Activated CD4-positive, alpha-beta T cell treated with anti-CD3 and anti-CD28 coated beads, Interleukin-2, amount 50 U/mL, for 48 hours (primary cell): ENCODE results near the gene CACNG8.

Experiments used
- DNase-seq, 2 experiments: peaks; one replicate each; pipeline ENCODE4 v3.0.0-alpha.2; 2020

The CACNG8 gene

GRCh38 chr19:53965091-53965490 is 2.4 kb downstream of the CACNG8 start:
- DNase-seq, result no peak

GRCh38 chr19:53966931-53967330 is 4.2 kb downstream of the CACNG8 start:
- no peak for DNase-seq

GRCh38 chr19:53969366-53969765 is 6.6 kb downstream of the CACNG8 start:
- DNase-seq, result no peak

DNA sequence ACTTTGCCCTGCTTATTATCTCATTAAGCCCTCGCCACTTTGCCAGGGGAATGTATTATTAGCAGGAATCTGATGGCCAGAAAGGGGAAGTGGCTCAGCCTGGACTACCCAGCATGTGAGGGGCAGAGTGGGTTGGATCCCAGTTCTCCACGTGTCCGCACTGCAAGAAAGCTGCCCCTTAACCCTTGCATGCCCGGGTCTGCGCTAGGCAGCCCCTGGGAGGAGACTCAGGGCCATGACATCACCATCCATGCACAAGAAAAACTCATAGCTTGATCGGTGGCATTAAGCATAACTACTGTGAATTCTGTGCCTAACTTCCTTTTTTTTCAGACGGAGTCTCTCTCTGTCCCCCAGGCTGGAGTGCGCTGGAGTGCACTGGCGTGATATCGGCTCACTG is 8.9 kb downstream of the CACNG8 start:
- no peak for DNase-seq

DNA sequence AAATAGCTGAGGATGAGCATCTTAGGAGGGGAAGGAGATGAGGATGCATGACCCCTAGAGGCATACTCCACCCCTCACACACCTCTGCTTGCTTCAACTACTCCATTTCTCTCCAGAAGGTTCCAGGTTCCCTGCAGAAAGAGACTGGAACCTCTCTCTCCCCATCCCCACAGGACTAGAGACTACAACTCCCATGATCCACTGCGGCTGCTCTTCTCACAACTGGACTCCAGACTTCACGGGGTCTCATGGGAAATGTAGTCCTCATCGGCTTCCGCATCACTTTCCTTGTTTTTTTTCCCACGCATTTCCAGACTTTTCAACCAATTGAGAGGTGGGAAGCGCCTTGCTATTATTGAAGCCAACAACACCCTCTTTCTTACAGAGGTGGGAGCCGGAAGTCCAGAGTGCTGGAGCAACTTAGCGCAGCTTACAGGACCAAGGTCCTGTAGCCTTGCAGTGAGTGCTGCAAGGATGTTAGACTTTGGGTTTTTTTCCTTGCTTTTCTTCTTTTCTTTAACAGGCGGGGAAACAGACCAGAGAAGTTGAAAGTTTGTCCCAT is 14.8 kb downstream of the CACNG8 start:
- DNase-seq, result peak; percentile 53 to 64

DNA sequence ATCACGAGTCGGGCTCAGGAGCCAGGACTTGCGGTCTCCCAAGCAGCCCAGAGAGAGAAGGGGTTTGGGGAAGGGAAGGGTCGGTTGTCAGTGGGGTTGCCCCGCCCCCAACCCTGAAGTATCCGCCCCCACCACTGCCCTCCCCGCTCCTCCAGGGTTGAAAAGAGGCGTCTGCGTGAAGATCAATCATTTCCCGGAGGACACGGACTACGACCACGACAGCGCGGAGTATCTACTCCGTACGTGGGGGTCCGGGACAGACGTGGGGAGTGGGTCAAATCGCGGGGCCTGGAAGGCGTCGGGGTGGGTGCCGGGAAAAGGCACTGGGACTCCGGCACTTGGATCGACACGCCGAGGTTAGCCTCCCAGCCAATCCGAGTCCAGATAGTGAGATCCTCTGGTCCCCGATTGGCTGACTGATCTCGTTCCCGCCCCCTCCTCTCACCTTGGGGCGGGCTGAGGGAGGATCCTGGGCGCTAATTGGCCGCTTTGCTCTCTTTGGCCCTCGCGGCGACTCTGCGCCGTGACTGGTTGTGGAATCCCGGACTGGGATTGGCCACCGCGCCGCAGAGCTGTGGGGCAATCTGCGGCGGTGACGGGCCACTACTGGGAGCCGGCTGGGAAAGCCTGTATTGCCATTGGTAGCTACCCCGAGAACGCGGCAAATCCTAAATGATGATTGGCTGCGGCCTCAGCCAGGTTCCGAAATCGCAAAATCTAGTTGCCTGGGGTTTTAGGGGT is 15.4 kb downstream of the CACNG8 start:
- DNase-seq, result peak in 1 of 2 experiments; percentile 26

GRCh38 chr19:53978975-53979801 is 16.5 kb downstream of the CACNG8 start:
- no peak for DNase-seq

- DNase-seq, result no peak
These were observed 18.0 kb downstream of the CACNG8 start for GRCh38 chr19:53980539-53981375.

DNA sequence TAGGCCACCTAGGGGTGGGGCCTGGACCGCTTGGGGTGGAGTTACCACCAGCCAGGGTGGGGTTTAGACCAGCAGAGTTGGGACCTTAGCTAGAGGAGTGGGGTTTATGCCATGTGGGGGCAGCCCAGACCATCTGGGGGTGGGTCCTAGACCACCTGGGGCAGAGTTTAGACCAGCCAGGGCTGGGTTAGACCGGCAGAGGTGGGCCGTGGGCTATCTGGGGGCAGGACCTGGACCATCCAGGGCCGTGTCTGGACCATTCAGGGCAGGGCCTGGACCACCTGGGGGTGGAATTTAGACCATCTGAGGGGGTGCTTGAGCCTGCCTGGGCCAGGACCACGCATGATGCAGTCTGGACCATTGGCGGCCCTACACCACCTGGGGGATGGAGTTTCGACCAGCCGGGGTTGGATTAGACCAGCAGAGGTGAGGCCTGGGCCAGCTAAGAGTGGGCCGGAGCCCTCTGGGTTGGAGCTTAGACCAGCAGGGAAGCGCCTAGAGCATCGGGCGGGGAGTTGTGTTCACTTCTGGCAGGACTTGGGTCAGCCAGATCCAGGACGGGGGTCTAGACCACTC is 18.7 kb downstream of the CACNG8 start:
- no peak for DNase-seq

- DNase-seq, result no peak
These were observed 19.3 kb downstream of the CACNG8 start for GRCh38 chr19:53982001-53982451.

DNA sequence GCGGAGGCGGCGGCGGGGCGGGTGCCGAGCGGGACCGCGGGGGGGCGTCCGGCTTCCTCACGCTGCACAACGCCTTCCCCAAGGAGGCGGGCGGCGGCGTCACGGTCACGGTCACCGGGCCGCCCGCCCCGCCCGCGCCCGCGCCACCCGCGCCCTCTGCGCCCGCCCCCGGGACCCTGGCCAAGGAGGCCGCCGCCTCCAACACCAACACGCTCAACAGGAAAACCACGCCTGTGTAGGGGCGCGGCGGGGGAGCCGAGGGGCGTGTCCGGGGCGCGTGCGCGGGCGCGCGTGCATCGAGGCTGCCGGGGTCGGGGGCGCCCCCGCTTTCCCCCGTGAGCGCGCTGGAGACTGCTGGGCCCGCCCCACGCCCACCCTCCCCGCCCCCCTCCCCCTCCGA is 19.9 kb downstream of the CACNG8 start:
- no peak for DNase-seq

- no peak for DNase-seq
These were observed 20.9 kb downstream of the CACNG8 start for GRCh38 chr19:53983457-53984289.

- DNase-seq, result no peak
These were observed 23.1 kb downstream of the CACNG8 start for GRCh38 chr19:53985863-53986262.

GRCh38 chr19:53988981-53989380 is 26.2 kb downstream of the CACNG8 start:
- no peak for DNase-seq

GRCh38 chr19:53989600-53990533 is 27.1 kb downstream of the CACNG8 start:
- no peak for DNase-seq

- no peak for DNase-seq
These were observed 28.7 kb downstream of the CACNG8 start, which contains the start of gene CACNG6 for GRCh38 chr19:53991224-53992113. TSS of gene CACNG6 (plus strand) at chr19:53991637. CDS start at chr19:53992878, 1,241 bp downstream.

DNA sequence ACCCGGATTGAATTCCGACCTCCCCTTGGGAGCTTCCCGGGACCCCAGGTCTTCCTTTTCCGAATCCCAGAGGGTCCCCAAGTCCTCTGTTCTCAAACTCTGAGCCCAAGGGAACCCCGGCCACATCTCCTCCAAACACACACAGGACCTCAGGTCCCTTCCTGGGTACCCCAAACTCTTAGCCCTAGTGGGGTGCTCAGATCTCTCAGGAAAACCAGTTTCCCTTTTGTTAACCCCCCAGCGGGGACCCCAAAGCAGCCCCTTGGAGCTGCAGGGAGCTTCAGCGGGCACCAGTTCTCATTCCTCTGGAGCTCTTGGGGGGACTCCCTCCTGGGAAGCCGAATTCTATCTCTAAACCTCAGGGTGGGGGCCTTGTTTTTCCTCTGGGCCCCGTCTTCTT is 29.5 kb downstream of the CACNG8 start:
- no peak for DNase-seq

GRCh38 chr19:53992815-53993214 is 30.1 kb downstream of the CACNG8 start:
- DNase-seq, result no peak

DNA sequence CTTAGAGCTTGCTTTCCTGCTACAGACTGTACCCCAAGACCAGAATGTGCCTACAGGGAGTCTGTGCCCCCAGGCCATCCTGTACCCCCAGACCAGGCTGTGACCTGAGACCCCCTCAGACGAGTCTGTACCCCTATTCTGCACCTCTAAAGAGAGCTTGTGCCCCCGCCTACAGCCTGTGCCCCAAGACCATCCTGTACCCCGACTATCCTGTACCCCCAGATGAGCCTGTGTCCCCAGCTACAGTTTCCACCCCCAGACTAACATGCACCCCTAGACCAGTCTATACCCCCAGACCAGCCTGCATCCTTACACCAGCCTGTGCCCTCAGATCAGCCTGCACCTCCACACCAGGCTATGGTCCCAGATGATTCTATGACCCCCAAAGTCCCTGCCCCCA is 30.7 kb downstream of the CACNG8 start:
- DNase-seq, result no peak
